Hematopoietic multipotent progenitor cell (in vitro differentiated cells): ENCODE measurements around the gene MRPL19. TPM values are rescaled to one million over a fixed set of nuclear protein-coding genes. Genes with fewer than 3 reads are reported as not detected.
"Not testable (repeated sequence)": the region's sequence is repeated elsewhere in the genome, so short reads cannot be mapped to it uniquely, and the experiment has no call there.

Experiments
- DNase-seq, 3 donors: peaks; one replicate each; pipeline ENCODE4 v3.0.0-alpha.2; 2011 to 2015; ENCODE audit warnings: low read depth in 2 of 3, low spot score in 2 of 3
- total RNA-seq: library from RNA; depleted of rRNA; stranded (reverse); fragments of >200 nt; gene quantifications from one replicate; pipeline ENCODE4 v1.2.3, GENCODE V29; 2012

MRPL19 gene
- total RNA-seq, 1 donor, result 10.2 TPM

DNA sequence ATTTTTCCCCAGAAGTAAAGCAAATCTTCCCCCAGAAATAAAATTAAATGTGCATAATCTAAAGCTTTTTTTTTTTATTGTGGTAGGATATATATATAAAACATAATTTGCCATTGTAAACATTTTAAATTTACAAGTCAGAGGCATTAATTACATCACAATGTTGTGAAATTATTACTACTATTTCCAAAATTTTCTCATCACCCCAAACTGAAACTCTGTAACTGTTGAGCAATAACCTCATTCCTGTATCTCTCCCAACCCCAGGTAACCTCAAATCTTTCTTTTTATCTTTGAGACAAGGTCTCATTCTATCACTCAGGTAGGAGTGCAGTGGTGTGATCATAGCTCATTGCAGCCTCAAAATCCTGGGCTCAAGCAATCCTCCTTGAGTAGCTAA, 11.2 kb downstream of the MRPL19 start:
- DNase-seq, result no peak

DNA sequence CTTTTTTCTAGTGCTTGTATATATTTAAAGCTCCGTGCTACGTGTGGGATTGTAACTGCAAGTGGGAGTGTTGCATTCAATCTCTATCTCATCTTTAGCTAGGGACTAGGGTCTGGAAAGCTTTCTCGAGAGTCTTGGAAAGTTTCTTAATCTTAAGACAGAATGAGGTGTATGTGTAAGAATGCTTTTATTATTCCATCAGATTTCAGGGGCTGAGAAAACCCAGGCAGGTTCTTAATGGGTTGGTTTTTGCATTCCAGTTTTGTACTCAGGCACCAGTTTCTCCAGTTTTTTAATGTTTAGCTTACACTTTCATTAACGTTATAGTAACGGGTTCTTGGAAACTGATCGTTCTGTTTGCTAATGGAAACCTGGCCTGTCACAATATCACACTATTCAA, 20.3 kb downstream of the MRPL19 start:
- no peak for DNase-seq

DNA sequence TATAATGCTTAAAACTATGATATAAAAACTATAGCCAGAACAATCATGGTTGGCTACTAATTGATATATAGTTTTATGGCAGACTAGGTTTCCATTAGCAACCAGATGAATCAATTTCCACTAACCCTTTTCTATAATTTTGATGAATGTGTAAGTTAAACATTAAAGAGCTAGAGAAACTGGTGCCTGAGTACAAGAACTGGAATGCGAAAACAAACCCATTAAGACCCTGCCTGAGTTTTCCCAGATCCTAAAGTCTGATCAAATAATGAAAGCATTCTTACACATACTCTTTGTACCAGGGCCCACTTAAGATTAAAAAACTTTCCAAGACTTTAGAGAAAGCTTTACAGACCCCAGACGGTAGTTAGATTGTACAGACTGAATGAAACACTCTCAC, 21.3 kb downstream of the MRPL19 start:
- DNase-seq, result no peak

DNA sequence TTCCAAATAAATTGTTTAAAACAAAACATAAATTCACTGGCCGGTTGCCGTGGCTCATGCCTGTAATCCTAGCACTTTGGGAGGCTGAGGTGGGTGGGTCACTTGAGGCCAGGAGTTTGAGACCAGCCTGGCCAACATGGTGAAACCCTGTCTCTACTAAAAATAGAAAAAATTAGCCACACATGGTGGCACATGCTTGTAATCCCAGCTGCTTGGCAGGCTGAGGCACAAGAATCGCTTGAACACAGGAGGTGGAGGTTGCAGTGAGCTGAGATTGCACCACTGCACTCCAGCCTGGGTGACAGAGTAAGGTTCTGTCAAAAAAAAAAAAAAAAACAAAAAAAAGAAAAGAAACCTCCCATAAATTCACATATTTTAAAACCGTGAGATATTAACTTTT, 28.8 kb downstream of the MRPL19 start:
- DNase-seq, result not testable (repeated sequence)

DNA sequence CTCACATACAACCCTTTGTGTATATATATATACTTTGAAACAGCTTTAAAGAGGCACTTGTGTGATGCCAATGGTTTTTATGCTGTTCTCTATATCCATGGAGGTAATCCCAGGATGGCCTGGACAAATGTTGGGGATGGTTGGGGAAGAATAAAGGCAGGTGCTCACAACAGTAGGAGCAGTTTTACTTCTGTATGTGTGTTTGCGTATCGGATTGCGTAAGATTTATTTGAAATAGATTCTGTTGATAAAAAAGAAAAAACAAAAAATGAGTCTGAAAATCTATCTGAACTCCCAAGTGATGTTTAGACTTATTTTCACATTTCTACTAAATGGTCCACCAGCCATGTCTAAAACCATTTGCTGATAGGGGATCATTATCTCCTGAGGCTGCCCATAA, 29.3 kb downstream of the MRPL19 start:
- no peak for DNase-seq

DNA sequence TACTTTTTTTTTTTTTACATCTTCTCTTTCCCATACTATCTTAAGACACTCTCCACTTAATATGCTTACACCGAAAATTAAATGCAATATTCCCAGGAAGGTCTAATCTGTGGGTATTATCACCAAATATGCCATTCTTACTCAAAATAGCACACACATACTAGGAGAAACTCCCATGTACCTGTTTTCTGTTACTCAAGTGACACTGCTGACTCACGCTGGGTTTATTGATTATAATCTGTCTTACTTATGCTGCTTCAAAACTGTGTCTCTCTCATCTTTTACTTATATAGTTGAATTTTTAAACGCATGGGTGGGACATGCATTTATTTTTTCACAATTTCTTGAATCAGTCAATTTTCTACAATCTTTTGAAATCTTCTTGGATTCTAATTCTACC, 29.9 kb downstream of the MRPL19 start:
- no peak for DNase-seq

DNA sequence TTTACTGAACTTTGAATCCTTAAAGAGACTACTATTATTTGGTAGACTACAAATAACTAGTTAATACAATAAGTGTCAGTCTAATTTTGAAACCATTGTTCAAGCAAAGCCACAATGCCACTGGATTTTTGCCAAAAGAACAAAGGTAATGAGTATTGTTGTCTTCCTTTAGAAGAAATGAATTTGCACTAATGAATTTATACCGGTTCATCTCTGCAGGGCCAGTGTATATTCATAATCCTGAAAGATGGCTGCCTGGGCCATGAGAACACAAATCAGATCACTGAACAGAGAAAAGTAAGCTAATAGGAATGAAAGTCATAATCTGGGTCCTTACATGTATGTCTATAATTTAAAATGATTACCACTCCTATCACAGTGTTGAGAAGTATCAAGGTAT, 33.0 kb downstream of the MRPL19 start:
- DNase-seq, result no peak

DNA sequence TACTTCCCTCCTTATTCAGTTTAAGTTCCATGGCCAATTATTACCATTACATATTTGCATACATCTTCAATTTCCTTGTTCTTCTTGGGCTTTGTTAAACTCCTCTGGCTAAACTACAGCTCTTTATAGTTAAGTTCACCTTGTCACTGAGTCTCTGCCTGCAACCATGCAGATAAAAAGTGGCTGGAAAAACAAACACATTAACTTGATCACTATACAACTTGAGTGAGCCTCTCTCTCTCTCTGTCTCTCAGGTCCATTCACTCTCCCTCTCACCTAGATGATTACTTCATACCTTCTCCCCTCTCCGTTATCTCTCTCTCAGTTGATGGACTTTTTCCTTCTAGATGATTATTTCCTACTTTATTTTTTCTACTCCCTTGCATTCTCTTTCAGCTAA, 33.8 kb downstream of the MRPL19 start:
- no peak for DNase-seq

DNA sequence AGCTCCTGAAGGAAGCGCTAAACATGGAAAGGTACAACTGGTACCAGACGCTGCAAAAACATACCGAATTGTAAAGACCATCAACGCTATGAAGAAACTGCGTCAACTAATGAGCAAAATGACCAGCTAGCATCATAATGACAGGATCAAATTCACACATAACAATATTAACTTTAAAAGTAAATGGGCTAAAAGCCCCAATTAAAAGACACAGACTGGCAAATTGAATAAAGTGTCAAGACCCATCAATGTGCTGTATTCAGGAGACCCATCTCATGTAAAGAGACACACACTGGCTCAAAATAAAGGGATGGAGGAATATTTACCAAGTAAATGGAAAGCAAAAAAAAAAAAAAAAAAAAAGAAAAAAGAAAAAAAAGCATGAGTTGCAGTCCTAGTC, 36.8 kb downstream of the MRPL19 start:
- not testable (repeated sequence) for DNase-seq

DNA sequence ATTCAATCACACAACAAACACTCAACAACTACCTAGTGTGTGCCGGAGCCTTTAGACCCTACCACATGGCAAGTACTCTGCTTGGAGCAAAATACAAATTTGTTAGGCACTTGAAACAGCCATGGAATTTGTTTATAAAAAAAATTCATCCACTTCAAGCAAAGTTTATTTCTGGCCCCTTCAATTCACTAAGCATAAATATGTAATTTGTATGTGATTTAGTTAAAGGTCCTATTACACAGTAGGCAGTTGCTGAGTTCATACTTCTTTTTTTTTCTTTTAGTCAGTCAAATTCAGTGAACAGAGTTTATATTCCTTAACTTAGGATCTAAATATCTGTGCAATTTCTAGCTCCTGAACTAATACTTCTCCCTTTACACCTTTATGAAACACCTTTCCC, 41.6 kb downstream of the MRPL19 start:
- DNase-seq, result no peak

DNA sequence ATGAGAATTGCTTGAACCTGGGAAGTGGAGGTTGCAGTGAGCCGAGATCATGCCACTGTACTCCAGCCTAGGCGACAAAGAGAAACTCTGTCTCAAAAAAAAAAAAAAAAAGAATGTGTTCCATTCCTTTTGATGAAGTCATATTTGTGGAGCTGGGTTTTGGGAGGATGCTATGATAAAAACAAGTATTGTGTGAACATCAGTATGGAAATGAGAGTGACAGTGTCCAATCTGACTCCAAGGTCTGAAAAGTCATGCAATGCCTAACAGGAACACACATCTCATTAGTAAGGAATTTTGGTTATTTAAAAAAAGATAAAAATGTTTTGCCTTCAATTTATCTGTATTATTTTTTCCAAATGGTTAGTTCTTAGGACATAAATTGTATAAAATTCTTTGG, 52.3 kb downstream of the MRPL19 start:
- DNase-seq, result no peak

DNA sequence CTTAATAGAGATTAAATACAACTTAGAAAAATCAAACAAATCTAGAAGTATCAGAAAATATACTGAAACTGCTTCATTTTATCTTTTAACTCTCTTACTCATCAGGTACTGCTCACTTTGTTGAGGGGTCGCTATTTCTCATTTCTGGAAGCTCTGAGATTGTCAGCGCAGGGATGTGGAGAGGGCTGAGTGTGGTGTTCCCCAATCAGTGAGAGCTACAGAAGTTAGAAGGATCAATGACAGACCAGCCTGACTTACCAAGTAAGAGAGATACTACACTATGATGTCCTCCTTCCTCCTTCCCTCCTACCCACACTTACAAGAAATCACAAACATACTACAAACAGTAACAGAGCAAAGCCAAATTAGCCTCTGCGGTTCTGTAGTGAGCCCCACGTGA, 56.0 kb downstream of the MRPL19 start:
- no peak for DNase-seq

DNA sequence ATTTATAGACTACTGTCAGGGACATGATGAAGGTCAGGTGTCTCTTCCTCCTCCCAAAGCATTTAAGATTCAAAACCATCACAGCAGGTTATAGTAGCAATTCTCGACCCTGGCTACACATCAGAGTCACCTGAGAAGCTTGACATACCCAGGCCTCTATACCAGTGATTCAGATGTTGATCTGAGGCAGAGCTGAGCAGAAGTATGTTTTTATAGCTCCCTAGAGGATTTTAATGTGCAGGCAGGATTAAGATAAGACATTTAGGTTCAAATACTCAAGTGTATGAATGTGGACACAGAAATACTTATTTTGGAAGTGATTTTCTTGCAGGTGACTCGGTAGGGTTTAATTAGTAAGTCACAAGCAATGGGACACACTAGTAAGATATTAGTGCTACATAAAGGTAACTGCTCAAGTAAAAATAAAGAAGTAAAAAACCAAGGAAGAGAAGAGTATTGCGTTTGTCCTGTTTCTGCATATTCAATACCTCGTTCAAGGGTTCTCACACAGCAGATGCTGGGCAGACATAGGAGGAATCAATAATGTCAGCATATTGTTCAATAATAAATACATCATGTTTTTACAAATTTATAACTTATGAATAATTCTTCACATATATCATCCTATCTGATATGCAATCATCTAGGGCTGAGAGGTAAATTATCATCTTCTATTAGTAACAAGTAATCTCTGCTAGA, 57.2 kb downstream of the MRPL19 start:
- DNase-seq, result no peak

DNA sequence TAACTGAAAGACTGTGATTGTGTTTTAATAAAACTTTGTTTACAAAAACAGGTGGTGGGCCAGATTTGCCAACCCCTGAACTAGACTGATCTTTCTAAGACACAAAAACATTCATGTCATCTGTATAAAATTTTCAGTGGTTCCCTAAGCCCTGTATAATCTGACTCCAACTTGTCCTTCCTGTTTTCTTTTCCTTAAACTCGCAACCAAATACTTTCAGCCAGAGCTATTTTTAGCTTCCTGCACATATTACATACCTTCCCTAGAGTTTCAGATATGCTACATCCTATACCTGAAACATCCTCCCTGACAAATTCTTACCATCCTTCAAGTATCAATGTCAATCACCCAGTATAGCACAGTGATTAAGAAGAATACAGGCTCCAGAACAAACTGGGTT, 59.3 kb downstream of the MRPL19 start:
- no peak for DNase-seq

DNA sequence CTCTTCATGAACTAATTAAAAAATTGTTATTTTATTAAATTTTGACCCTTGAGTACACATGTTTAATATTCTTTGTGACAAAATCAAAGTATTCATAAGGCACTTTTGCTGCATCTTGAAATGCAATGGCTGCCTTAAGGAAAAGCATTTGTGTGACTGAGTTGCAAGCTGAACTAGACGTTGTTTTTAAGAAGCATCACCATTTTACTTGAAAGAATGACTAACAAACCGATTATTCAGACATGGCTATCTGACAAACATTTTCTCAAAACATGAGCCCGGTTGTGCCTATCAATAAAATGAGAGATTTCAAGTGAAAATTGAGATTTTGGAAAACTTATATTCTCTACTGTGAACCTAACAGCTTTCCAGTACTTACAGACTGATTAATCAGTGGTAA, 61.3 kb downstream of the MRPL19 start:
- DNase-seq, result no peak

DNA sequence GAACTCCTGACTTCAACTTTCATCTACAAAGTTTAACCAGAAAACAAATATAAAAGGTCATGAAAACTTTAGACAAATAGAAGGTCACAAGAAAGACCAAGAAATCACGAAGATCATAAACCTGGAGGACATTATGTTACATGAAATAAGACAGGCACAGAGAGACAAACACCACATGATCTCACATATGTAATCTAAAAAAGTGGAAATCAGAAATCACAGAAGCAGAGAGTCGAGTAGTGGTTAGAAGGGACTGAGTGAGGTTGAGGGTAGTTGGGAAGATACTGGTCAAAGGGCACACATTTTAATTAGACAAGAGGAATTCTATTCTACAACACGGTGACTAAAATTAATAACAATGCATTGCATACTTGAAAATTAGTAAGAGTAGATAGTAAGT, 62.7 kb downstream of the MRPL19 start:
- no peak for DNase-seq

DNA sequence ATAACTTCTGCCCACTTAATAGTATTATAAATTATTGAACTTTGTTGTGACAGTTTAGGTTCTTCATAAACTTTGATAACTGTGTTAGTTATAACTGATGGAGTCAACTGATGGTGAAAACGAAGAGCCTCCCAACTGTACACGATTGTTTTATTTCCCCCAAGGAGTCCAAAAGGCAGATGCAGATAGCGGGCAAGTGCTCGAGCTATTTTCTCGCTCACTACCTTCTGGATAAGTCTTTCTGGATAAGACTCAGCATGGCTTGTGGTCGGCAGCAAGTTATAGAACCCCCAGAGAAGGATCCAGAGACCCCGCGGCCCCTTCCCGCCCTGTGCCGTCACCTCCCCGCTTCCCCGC, 63.6 kb downstream of the MRPL19 start:
- no peak for DNase-seq

DNA sequence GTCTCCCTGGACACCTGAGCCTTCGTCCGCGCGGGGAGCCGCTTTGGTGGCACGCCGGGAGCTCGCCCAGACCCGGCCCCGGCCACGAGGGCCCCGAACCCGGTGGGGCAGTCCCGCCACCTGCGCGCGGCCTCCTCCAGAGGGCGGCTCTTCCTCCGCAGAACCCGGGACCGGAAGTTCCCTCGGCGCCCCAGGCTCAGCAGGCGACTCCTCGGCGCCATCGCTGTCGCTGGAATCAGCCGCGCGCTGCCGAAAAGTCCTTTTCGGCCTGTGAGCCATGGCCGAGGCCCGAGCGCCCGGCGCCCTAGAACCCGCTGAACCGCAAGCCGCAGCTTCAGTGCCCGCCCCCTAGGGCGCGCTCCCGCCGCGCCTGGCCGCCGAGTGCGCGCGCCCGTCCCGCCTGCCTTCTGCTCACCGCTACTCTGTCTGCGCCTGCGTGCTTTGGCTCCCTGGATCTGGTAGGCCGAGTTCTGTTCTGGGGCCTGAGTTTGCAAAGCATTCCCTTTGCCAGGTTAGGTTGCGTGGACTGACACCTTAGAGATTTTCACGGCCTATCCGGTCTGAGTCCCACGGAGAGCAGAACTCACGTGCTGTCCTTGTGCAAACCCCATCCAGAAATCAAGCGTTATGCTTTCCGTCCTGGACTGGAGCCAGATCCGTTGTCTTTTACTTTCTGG, 64.1 kb downstream of the MRPL19 start, which contains the start of gene GCFC2:
Gene GCFC2, minus strand, starts transcription at position 339 of the 677 bp plus-strand sequence. Its CDS starts 60 bp downstream, at position 279.
- peak; percentile 65 to 86 (median 84) for DNase-seq

DNA sequence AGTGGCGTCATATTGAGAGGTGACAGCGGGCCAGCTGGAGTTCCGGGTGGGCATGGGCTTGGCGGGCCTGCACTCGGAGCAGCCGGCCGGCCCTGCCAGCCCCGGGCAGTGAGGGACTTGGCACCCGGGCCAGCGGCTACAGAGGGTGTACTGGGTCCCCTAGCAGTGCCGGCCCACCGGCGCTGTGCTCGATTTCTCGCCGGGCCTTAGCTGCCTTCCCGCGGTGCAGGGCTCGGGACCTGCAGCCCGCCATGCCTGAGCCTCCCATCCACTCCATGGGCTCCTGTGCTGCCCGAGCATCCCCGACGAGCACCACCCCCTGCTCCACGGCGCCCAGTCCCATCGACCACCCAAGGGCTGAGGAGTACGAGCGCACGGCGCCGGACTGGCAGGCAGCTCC, 65.0 kb downstream of the MRPL19 start:
- DNase-seq, result not testable (repeated sequence)

DNA sequence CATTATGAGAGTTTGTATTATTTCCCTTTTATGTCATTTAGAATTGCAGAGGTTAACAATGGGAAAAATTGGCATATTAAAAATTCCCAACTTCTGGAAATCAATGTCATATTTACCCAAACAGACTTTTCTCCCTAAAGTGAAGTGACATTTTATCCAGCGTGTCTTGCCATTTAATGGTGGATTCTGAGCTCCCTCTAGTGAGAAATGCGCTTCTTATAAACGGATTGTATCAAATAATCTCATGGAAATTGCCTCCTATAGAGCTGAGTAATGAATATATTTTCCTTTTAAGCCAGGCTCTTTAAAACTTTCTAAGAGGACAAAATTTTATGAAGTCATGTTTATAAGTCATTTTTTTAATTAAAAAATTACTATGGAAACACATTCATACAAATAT, 69.8 kb downstream of the MRPL19 start:
- DNase-seq, result peak in 1 of 3 donors; percentile 14

DNA sequence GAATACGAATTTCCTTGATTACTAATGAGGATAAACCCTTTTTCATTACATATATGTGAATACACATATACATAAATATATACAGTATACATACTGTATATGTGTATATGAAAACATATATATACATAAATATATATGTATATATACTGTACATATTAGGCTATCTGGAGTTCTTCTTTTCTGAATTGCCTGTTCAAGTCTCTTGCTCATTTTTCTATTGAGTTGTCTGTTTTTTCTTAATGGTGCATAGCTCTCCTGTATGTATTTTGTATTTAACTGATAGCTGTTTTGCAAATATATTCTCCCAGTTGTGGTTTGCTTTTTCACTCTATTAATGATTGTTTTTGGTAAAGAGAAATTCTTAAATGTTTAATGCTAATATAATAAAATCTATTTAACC, 73.0 kb downstream of the MRPL19 start:
- no peak for DNase-seq

DNA sequence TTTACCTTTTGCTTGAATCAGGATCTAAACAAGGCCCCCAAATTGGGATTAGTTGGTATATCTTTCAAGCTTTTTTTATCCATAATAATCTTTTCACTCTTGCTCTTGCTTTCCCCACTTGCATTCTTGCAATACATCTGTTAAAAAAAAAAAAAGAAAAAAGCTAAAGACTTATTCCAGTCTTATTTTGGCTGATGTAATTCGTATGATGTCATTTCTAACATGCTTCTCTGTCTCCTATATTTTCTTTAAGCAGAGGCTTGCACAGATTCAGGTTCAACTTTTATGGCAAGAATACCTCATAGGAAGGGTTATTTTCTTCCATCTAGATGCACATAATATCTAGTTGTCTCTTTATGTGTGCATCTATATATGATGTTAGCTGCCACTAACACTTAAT, 73.9 kb downstream of the MRPL19 start:
- DNase-seq, result no peak

DNA sequence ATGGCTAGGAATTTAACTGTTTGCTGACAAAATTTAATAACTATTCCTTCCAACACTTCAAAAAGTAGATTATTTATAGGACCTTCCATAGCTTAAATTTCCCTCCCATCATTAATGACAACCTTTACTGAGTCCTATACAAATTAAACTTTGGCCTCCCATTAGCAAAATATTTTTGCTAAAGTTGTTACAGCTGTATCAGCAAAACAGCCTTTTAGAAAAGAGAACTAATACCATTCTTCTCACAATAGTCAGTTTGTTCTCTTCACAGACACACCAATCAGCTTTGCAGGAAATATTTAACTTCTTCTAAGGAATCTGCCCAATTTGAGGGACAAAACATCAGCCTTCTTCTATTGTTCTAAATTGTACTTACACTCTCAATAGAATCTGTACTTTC, 76.1 kb downstream of the MRPL19 start:
- DNase-seq, result no peak
